Common myeloid progenitor, CD34-positive (primary cell): ENCODE data around the gene IQCF2.
"Not testable (repeated sequence)": the region's sequence is repeated elsewhere in the genome, so short reads cannot be mapped to it uniquely, and the experiment has no call there.

Experiments
- CTCF ChIA-PET: fragments of 350-600 bp; sonication (Branson Sonifier 250); formaldehyde crosslinking; loops from one replicate; lab custom pipeline; 2021; ENCODE audit warnings: antibody characterized with exemption; lab: Charles Lee
- POLR2A ChIA-PET: fragments of 350-600 bp; sonication (Branson Sonifier 250); formaldehyde crosslinking; loops from one replicate; lab custom pipeline; 2021; ENCODE audit warnings: antibody characterized with exemption; lab: Charles Lee
- DNase-seq, 3 donors: peaks; one replicate each; pipeline versions ENCODE4 v3.0.0 to v3.0.0-alpha.2; 2013
- H3K27ac ChIP-seq, 2 experiments: 1 replicate in 1 of 2; 2 replicates in 1 of 2; pipeline ENCODE4 v1.7.0; 2013; ENCODE audit warnings: inconsistent platforms in 2 of 2, low read length in 2 of 2, mild to moderate bottlenecking in 2 of 2, low read depth in 1 of 2, moderate library complexity in 1 of 2; ENCODE audit not compliant: severe bottlenecking in 2 of 2, insufficient read depth in 1 of 2, poor library complexity in 1 of 2
- H3K27me3 ChIP-seq, 5 experiments: replicated peaks in 2 of 5; 1 replicate in 3 of 5; 2 replicates in 2 of 5; pipeline versions ENCODE4 v1.6.1 to v1.7.0; 2013; ENCODE audit warnings: low read length in 4 of 5, mild to moderate bottlenecking in 2 of 5, moderate library complexity in 2 of 5, inconsistent platforms in 1 of 5; ENCODE audit not compliant: insufficient read depth in 5 of 5, control insufficient read depth in 4 of 5
- H3K36me3 ChIP-seq, 4 experiments: 1 replicate in 2 of 4; 2 replicates in 2 of 4; pipeline versions ENCODE4 v1.6.1 to v1.7.0; 2013; ENCODE audit warnings: low read length in 3 of 4, control low read depth in 1 of 4, mild to moderate bottlenecking in 1 of 4; ENCODE audit not compliant: control insufficient read depth in 4 of 4, insufficient read depth in 4 of 4
- H3K4me1 ChIP-seq, 4 experiments: 1 replicate in 3 of 4; 2 replicates in 1 of 4; pipeline versions ENCODE4 v1.6.1 to v1.7.1; 2013; ENCODE audit warnings: low read length in 3 of 4, mild to moderate bottlenecking in 3 of 4, control low read depth in 1 of 4, inconsistent platforms in 1 of 4, moderate library complexity in 1 of 4; ENCODE audit not compliant: control insufficient read depth in 4 of 4, insufficient read depth in 4 of 4; ENCODE audit errors: control extremely low read depth in 1 of 4
- H3K4me3 ChIP-seq, 7 experiments: 1 replicate in 4 of 7; 2 replicates in 3 of 7; pipeline versions ENCODE4 v1.5.1 to v1.7.0; 2013; ENCODE audit warnings: mild to moderate bottlenecking in 7 of 7, low read length in 6 of 7, moderate library complexity in 6 of 7, inconsistent platforms in 2 of 7, low read depth in 2 of 7, control low read depth in 1 of 7; ENCODE audit not compliant: insufficient read depth in 4 of 7, control insufficient read depth in 1 of 7; ENCODE audit errors: extremely low read depth in 1 of 7
- H3K9me3 ChIP-seq, 5 experiments: 1 replicate in 4 of 5; 2 replicates in 1 of 5; pipeline versions ENCODE4 v1.6.1 to v1.7.1; 2013; ENCODE audit warnings: low read length in 4 of 5, mild to moderate bottlenecking in 2 of 5, inconsistent platforms in 1 of 5, low read depth in 1 of 5, moderate library complexity in 1 of 5; ENCODE audit not compliant: control insufficient read depth in 4 of 5, insufficient read depth in 2 of 5; ENCODE audit errors: control extremely low read depth in 1 of 5
- WGBS: methylation state at CpG from one replicate; pipeline ENCODE4 v1.1.5; 2013; ENCODE audit not compliant: insufficient coverage; 5-methylcytosine and 5-hydroxymethylcytosine counted together

Gene IQCF2

DNA sequence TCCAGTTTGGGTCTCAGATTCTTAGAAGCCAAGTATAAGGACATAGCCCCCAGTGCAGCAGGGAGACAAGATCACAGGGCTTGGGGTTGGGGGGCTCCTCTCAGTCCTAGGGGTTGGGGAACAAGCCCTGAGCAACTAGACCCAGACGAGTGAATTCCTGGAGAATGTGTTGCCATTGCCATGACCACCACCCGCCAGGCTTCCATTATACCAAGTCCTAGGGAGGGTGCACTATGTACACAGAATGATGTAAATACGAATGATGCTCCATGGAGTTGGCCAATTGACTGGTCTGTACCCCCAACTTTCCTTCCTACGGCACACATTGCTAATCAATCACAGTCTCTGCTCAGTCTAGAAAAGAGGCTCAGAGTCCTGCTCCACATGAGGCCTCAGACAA is 33.0 kb downstream of the IQCF2 start:
- POLR2A ChIA-PET, result no interaction called here
- H3K4me1 ChIP-seq, result peaks cover 0 to 5% (median 1%) of the 10 kb centered on the region in 4 experiments
- H3K36me3 ChIP-seq, result no peaks in the 10 kb centered on the region
- H3K9me3 ChIP-seq, result no peaks in the 10 kb centered on the region
- WGBS, result 96% methylated on average over 4 of the region's 4 CpGs
- no peak overlapping the region for H3K4me3 ChIP-seq
- DNase-seq, result no peak
- H3K27ac ChIP-seq, result no peak overlapping the region
- CTCF ChIA-PET, result no interaction called here
- H3K27me3 ChIP-seq, result peaks cover 0 to 44% (median 7%) of the 10 kb centered on the region in 5 experiments

DNA sequence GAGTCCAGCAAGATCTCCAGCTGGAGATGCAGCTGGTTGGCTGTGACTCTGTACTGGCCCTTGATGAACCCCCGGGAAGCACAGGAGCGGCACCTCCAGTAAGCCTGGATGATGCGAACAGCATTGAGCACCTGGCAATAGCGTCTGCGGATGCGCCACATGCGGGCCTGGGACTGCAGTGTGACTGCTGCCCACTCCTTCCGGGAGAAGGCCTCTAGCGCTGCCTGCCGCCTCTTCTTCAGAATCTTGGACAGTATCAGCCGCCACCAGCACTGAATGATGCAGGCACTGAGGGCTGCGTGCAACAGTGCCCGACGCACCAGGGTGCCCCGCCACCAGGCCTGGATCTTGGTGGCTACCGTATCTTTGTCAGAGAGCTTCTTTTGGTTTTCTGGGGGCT is 33.5 kb downstream of the IQCF2 start:
- H3K36me3 ChIP-seq, result no peaks in the 10 kb centered on the region
- H3K9me3 ChIP-seq, result no peaks in the 10 kb centered on the region
- no peak overlapping the region for H3K27ac ChIP-seq
- no peak for DNase-seq
- H3K4me1 ChIP-seq, result peaks cover 0 to 5% (median 1%) of the 10 kb centered on the region in 4 experiments
- no peak overlapping the region for H3K4me3 ChIP-seq
- ChIA-PET CTCF (no interaction called here), POLR2A (no interaction called here)
- peaks cover 0 to 39% (median 7%) of the 10 kb centered on the region in 5 experiments for H3K27me3 ChIP-seq
- 97% methylated on average over 16 of the region's 16 CpGs for WGBS

DNA sequence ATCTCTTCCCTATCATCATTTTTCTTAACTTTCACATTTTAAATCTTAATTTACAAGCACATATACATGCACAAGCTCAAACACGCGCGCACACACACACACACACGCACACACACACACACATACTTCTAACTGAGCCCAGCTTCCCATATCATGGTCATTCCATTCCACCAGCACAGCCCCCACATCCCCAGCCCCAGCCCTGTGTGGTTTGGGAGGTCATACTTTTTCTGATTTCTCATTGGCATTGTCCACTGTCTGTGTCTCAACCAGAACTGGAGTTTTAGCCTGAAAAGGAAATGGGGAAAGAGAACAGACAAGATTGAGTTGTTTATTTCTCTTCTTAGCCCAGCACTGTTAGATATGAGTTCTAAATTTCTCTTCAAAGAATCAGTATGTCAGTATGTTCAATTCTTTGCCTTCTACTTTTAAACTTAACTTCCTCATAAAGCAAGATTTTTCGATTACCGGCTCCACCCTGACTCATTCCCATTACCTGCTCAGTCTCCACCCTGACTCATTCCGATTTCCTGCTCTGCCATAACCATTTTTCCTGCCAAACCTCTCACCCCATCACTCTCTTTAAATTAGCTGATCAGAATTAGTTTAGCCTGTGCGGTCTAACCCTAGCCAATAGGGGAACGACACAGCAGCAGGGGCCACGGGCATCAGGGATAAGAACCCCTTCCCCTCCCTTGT is 35.3 kb downstream of the IQCF2 start:
- no peaks in the 10 kb centered on the region for H3K36me3 ChIP-seq
- POLR2A ChIA-PET, result no interaction called here
- CTCF ChIA-PET, result no interaction called here
- DNase-seq, result no peak
- WGBS, result 82% methylated on average over 10 of the region's 10 CpGs
- H3K4me1 ChIP-seq, result peaks cover 0 to 5% (median 1%) of the 10 kb centered on the region in 4 experiments
- H3K4me3 ChIP-seq, result no peak overlapping the region
- H3K9me3 ChIP-seq, result no peaks in the 10 kb centered on the region
- H3K27ac ChIP-seq, result no peak overlapping the region
- peaks cover 0 to 39% (median 7%) of the 10 kb centered on the region in 5 experiments for H3K27me3 ChIP-seq

DNA sequence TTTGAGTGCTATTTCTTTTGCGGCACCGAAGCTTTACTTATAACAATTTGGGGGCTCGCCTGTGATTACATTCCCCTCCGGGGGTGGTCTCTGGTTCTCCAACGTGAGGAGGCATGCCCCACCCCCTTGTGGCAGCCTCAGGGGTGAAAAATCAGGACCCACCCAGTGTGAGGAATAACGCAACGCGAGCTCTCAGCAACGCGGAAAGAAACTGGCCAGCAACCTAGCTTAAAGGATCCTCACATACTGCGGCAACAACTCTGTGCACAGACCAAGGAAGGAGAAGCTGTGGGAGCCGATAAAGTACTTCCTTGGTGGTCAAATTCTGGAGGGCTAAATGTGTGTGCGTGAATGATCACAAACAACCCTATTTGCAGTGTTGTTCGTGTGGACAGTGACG is 36.0 kb downstream of the IQCF2 start:
- CTCF ChIA-PET, result no interaction called here
- H3K9me3 ChIP-seq, result no peaks in the 10 kb centered on the region
- POLR2A ChIA-PET, result no interaction called here
- no peaks in the 10 kb centered on the region for H3K36me3 ChIP-seq
- DNase-seq, result no peak
- WGBS, result 92% methylated on average over 15 of the region's 15 CpGs
- H3K27me3 ChIP-seq, result peaks cover 0 to 44% (median 4%) of the 10 kb centered on the region in 5 experiments
- H3K27ac ChIP-seq, result no peak overlapping the region
- no peaks in the 10 kb centered on the region for H3K4me1 ChIP-seq
- H3K4me3 ChIP-seq, result no peak overlapping the region

DNA sequence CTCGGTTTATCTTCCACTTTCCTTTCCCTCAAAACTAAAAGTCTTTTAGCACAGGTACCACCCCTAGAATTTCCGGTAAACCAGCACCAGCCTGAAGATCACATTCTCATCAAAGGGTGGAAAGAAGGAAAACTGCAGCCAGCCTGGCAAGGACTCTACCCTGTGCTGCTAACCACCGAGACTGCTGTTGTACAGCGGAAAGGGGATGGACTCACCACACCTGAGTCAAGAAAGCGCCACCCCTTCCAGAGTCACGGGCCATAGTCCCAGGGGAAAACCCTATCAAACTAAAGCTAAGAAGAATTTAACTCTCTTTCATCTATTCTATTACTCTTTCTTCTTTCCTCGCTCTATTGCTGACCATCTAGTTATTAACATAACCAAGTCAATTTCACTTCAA is 38.6 kb downstream of the IQCF2 start:
- H3K36me3 ChIP-seq, DNase-seq, H3K4me3 ChIP-seq, H3K27ac ChIP-seq, POLR2A ChIA-PET, H3K9me3 ChIP-seq, H3K4me1 ChIP-seq, CTCF ChIA-PET: not testable (repeated sequence)
- peaks cover 0 to 28% (median 2%) of the 10 kb centered on the region in 5 experiments for H3K27me3 ChIP-seq
- WGBS, result 90% methylated on average over 3 of the region's 7 CpGs

DNA sequence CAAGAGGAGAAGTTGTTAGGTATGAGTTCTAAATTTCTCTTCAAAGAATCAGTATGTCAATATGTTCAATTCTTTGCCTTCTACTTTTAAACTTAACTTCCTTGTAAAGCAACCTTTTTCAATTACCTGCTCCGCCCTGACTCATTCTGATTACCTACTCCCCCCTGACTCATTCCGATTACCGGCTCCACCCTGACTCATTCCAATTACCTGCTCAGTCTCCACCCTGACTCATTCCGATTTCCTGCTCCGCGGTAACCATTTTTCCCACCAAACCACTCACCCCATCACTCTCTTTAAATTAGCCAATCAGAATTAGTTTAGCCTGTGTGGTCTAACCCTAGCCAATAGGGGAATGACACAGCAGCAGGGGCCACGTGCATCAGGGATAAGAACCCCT is 40.9 kb downstream of the IQCF2 start:
- DNase-seq, H3K4me3 ChIP-seq, H3K4me1 ChIP-seq, POLR2A ChIA-PET, H3K36me3 ChIP-seq, H3K27ac ChIP-seq, CTCF ChIA-PET, H3K9me3 ChIP-seq: not testable (repeated sequence)
- WGBS, result 84% methylated on average over 3 of the region's 7 CpGs
- peaks cover 0 to 20% (median 2%) of the 10 kb centered on the region in 5 experiments for H3K27me3 ChIP-seq

DNA sequence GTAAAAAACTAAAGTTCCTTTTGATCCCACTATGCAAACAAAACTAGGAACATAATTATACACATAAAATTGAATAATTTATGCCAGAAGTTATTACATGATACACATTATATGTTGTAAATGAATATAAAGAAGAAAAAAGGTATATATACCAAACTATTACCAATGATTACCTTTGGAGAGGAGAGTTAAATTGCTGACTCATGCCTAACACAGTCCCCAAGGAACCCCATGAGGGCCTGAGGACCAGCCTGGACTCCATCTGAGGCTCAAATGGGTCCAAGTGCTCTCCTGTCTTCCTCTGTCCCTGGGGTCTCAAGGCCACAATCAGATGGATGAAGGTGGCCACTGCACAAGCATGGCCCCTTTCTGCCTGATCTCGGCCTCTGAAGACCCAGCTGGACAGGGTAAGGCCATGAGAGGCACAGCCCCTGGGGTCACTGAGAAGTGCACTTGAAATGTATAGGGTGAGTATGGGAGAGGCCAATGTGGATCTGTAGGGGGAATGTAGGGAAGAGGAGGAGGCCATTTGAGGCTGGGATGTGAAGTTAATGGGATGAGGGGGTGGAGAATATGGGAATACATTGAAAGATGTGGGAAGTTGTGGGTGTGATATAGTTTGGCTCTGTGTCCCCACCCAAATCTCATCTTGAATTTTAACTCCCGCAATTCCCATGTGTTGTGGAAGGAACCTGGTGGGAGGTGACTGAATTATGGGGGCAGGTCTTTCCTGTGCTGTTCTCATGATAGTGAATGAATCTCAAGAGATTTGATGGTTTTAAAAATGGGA is 42.8 kb downstream of the IQCF2 start:
- no peak overlapping the region for H3K27ac ChIP-seq
- POLR2A ChIA-PET, result no interaction called here
- peaks cover 0 to 13% (median 2%) of the 10 kb centered on the region in 5 experiments for H3K27me3 ChIP-seq
- peaks cover 0 to 16% (median 0%) of the 10 kb centered on the region in 5 experiments for H3K9me3 ChIP-seq
- CTCF ChIA-PET, result no interaction called here
- H3K4me3 ChIP-seq, result no peak overlapping the region
- 100% methylated on average over 1 of the region's 2 CpGs for WGBS
- DNase-seq, result no peak
- H3K36me3 ChIP-seq, result no peaks in the 10 kb centered on the region
- H3K4me1 ChIP-seq, result no peaks in the 10 kb centered on the region
